CD4-positive, alpha-beta T cell treated with Interleukin-15 for 1 hour (primary cell): ENCODE data around the gene FBXO9.
"Not testable (repeated sequence)": the region's sequence is repeated elsewhere in the genome, so short reads cannot be mapped to it uniquely, and the experiment has no call there.

ENCODE experiments used
- DNase-seq: peaks from one replicate; pipeline ENCODE4 v3.0.0-alpha.2; 2020

Gene FBXO9

GRCh38 chr6:53048431-53049195 is 16.6 kb upstream of the FBXO9 start:
- no peak for DNase-seq

GRCh38 chr6:53049415-53049814 is 15.8 kb upstream of the FBXO9 start:
- DNase-seq, result no peak

GRCh38 chr6:53052152-53052551 is 13.1 kb upstream of the FBXO9 start:
- not testable (repeated sequence) for DNase-seq

GRCh38 chr6:53054532-53054931 is 10.7 kb upstream of the FBXO9 start:
- no peak for DNase-seq

GRCh38 chr6:53055873-53056272 is 9.3 kb upstream of the FBXO9 start:
- DNase-seq, result no peak

GRCh38 chr6:53056273-53056672 is 8.9 kb upstream of the FBXO9 start:
- DNase-seq, result no peak

GRCh38 chr6:53058388-53059195 is 6.6 kb upstream of the FBXO9 start:
- no peak for DNase-seq

GRCh38 chr6:53059648-53060589 is 5.3 kb upstream of the FBXO9 start:
- DNase-seq, result no peak

- no peak for DNase-seq
Measured at GRCh38 chr6:53062169-53062539, 3.0 kb upstream of the FBXO9 start.

GRCh38 chr6:53064255-53064654 is 949 bp upstream of the FBXO9 start:
- DNase-seq, result not testable (repeated sequence)

GRCh38 chr6:53064726-53065265 is 408 bp upstream of the FBXO9 start:
- DNase-seq, result peak; percentile 96

GRCh38 chr6:53066077-53066417 is 843 bp downstream of the FBXO9 start:
- no peak for DNase-seq

- no peak for DNase-seq
Measured at GRCh38 chr6:53066874-53067706, 1.9 kb downstream of the FBXO9 start.

GRCh38 chr6:53067849-53068361 is 2.7 kb downstream of the FBXO9 start:
- no peak for DNase-seq

GRCh38 chr6:53069427-53069826 is 4.2 kb downstream of the FBXO9 start:
- DNase-seq, result no peak

GRCh38 chr6:53070806-53071205 is 5.6 kb downstream of the FBXO9 start:
- DNase-seq, result no peak

GRCh38 chr6:53074347-53074746 is 9.1 kb downstream of the FBXO9 start:
- no peak for DNase-seq

- DNase-seq, result no peak
Measured at GRCh38 chr6:53080813-53081212, 15.6 kb downstream of the FBXO9 start.

GRCh38 chr6:53086302-53086701 is 21.1 kb downstream of the FBXO9 start:
- no peak for DNase-seq

GRCh38 chr6:53089948-53090347 is 24.7 kb downstream of the FBXO9 start:
- DNase-seq, result no peak

GRCh38 chr6:53090576-53090975 is 25.4 kb downstream of the FBXO9 start:
- DNase-seq, result no peak

GRCh38 chr6:53095270-53095669 is 30.1 kb downstream of the FBXO9 start:
- DNase-seq, result no peak
